Thyroid gland (tissue), 4 donors: ENCODE results near the gene PGLYRP3.

Experiments
- POLR2A ChIP-seq, 2 donors: fragments of 450-650 bp; IDR thresholded peaks; one replicate each; pipeline ENCODE4 v1.6.1; 2017; ENCODE audit warnings: antibody characterized with exemption in 2 of 2, mild to moderate bottlenecking in 2 of 2, moderate library complexity in 1 of 2
- TF ChIP-seq, protein P1 (sequence below), 6 experiments: fragments of 200-600 bp in 3 of 6; fragments of 450-650 bp in 3 of 6; sonication (generic) in 3 of 6; IDR thresholded peaks; one replicate each; pipeline ENCODE4 v1.5.1; 2016 to 2019; ENCODE audit warnings: antibody characterized with exemption in 6 of 6, mild to moderate bottlenecking in 2 of 6, inconsistent platforms in 1 of 6, moderate library complexity in 1 of 6

DNA sequence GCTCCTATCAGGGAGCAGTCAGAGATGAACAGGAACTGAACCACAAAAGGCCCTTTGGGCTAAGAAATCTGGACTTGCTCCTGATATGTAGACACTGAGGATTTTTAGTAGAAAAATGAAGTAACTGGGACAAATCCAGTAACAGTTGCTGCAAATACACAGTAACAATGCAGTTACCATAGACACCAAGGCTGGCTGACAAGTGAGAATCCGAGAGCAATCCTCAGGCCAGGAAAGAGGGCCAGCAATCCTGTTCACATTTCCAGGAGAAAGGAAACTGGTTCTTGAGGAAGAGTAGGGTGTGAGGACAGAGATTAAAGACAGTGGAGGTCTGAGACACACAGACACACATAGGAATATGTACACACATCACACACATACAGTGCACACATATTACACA, 62.6 kb downstream of the PGLYRP3 start:
- TF ChIP-seq, protein P1, sequence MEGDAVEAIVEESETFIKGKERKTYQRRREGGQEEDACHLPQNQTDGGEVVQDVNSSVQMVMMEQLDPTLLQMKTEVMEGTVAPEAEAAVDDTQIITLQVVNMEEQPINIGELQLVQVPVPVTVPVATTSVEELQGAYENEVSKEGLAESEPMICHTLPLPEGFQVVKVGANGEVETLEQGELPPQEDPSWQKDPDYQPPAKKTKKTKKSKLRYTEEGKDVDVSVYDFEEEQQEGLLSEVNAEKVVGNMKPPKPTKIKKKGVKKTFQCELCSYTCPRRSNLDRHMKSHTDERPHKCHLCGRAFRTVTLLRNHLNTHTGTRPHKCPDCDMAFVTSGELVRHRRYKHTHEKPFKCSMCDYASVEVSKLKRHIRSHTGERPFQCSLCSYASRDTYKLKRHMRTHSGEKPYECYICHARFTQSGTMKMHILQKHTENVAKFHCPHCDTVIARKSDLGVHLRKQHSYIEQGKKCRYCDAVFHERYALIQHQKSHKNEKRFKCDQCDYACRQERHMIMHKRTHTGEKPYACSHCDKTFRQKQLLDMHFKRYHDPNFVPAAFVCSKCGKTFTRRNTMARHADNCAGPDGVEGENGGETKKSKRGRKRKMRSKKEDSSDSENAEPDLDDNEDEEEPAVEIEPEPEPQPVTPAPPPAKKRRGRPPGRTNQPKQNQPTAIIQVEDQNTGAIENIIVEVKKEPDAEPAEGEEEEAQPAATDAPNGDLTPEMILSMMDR (IDR thresholded peaks at IDR 0.05), result no peak
- TF ChIP-seq POLR2A (IDR thresholded peaks at IDR 0.05), result no peak
